Measurements from ENCODE around the gene NENF. TPM values are rescaled to one million over a fixed set of nuclear protein-coding genes. Genes with fewer than 3 reads are reported as not detected.

NENF gene
- total RNA-seq, 1 experiment from 2014 or later: 72.4 TPM

GRCh38 chr1:212471891-212472675 is 39.4 kb downstream of the NENF start:
- Histone ChIP-seq H3K27ac (ENCODE audit: low read length) (no peak overlapping the region), H3K4me1 (ENCODE audit: control insufficient read depth, insufficient read depth, low read length) (peaks cover 17% of the 10 kb centered on the region; the same call in 1 of the 2 replicates), H3K36me3 (ENCODE audit: control insufficient read depth, insufficient read depth, low read length) (no peaks in the 10 kb centered on the region), H3K4me3 (ENCODE audit: low read depth in 2 of 2, low read length in 2 of 2) (no peak overlapping the region), H3K27me3 (ENCODE audit: control insufficient read depth, insufficient read depth, low read length) (no peaks in the 10 kb centered on the region), H3K9me3 (ENCODE audit: control insufficient read depth, insufficient read depth, low read depth, low read length) (no peaks in the 10 kb centered on the region)
- in situ Hi-C loops (cut with HindIII; ENCODE audit: low pct_unique_long_range_greater_than_20kb, low sequenced_read_pairs) (no loop called here), intact Hi-C loops (cut with micrococcal nuclease; ENCODE audit: unreplicated experiment) (loop anchor here (10.0 kb wide), 1 partner anchor 193 kb away; no protein-coding TSS in a partner anchor)
- BruUV-seq (replicated peaks): no TSS peak
- DNase-seq (ENCODE audit: low read depth, low spot score) (no peak), ATAC-seq (no peak)
- no peak for TF ChIP-seq TCF7L2 (IDR thresholded peaks at IDR 0.05; ENCODE audit: low read depth, low read length)
- no peak for TF ChIP-seq REST (IDR thresholded peaks at IDR 0.05; ENCODE audit: insufficient read depth in 1 of 2, low read depth in 2 of 2, low read length in 1 of 2)
- no peak for TF ChIP-seq SIN3A (IDR thresholded peaks at IDR 0.05; ENCODE audit: borderline replicate concordance, insufficient read depth, low read depth, low read length)
- TF ChIP-seq POLR2AphosphoS5 (IDR thresholded peaks at IDR 0.05; ENCODE audit: low read depth, low read length): no peak
- no peak for TF ChIP-seq CTCF (IDR thresholded peaks at IDR 0.05)
- ChIA-PET POLR2A (no interaction called here), CTCF (interaction anchor here (0.7 kb wide), 1 partner anchor 158 kb away, joined by 3 read pairs; no protein-coding TSS in a partner anchor)

GRCh38 chr1:212473729-212474128 is 41.0 kb downstream of the NENF start:
- Histone ChIP-seq H3K9me3 (ENCODE audit: control insufficient read depth, insufficient read depth, low read depth, low read length) (no peaks in the 10 kb centered on the region), H3K4me1 (ENCODE audit: control insufficient read depth, insufficient read depth, low read length) (peaks cover 7% of the 10 kb centered on the region; the same call in 1 of the 2 replicates), H3K27ac (ENCODE audit: low read length) (no peak overlapping the region), H3K27me3 (ENCODE audit: control insufficient read depth, insufficient read depth, low read length) (no peaks in the 10 kb centered on the region), H3K36me3 (ENCODE audit: control insufficient read depth, insufficient read depth, low read length) (no peaks in the 10 kb centered on the region), H3K4me3 (ENCODE audit: low read depth in 2 of 2, low read length in 2 of 2) (no peak overlapping the region)
- in situ Hi-C loops (cut with HindIII; ENCODE audit: low pct_unique_long_range_greater_than_20kb, low sequenced_read_pairs): no loop called here
- ATAC-seq: no peak
- TF ChIP-seq POLR2AphosphoS5 (IDR thresholded peaks at IDR 0.05; ENCODE audit: low read depth, low read length): no peak
- TF ChIP-seq SIN3A (IDR thresholded peaks at IDR 0.05; ENCODE audit: borderline replicate concordance, insufficient read depth, low read depth, low read length): no peak
- TF ChIP-seq REST (IDR thresholded peaks at IDR 0.05; ENCODE audit: insufficient read depth in 1 of 2, low read depth in 2 of 2, low read length in 1 of 2): no peak
- no peak for TF ChIP-seq CTCF (IDR thresholded peaks at IDR 0.05)
- no TSS peak for BruUV-seq (replicated peaks)
- intact Hi-C loops (cut with micrococcal nuclease; ENCODE audit: unreplicated experiment): loop anchor here (10.0 kb wide), 1 partner anchor 191 kb away; no protein-coding TSS in a partner anchor
- CTCF ChIA-PET: no interaction called here
- POLR2A ChIA-PET: no interaction called here
- no peak for DNase-seq (ENCODE audit: low read depth, low spot score)
